ENCODE data around the gene OR1J4.

GRCh38 chr9:122518841-122519240 is at the start of gene OR1J4:
- TF ChIP-seq POLR2A (IDR thresholded peaks at IDR 0.05) (no peak), CTCF (IDR thresholded peaks at IDR 0.05) (no peak)
